ENCODE data around the gene KCNQ5. TPM values are rescaled to one million over a fixed set of nuclear protein-coding genes. Genes with fewer than 3 reads are reported as not detected.

Gene KCNQ5
- total and polyA plus RNA-seq, 10 of the 15 experiments (the other 5 are each of a cell fraction or from before 2014, with no cell fraction given) = 0.60 to 16.2 (median 3.2) TPM

DNA sequence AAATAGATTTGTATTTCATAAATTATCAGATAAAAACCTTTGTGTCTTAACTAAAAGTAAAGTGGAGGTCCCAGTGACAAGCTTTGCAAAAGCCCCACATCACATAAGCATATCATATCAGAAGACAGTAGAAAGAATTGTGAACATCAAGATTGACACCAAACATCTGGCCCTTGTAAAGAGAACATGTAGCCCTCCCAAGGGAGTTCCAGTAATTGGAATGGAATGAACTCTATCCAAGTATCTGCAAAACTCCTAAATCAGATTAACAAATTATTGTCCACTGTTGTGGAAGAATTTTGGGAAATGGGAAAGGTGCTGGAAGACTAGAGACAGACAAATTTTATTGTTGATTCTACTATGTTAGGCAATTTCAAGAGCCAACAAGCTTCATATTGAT lies 268.8 kb downstream of the KCNQ5 start (continued):
- TF ChIP-seq, protein P1, sequence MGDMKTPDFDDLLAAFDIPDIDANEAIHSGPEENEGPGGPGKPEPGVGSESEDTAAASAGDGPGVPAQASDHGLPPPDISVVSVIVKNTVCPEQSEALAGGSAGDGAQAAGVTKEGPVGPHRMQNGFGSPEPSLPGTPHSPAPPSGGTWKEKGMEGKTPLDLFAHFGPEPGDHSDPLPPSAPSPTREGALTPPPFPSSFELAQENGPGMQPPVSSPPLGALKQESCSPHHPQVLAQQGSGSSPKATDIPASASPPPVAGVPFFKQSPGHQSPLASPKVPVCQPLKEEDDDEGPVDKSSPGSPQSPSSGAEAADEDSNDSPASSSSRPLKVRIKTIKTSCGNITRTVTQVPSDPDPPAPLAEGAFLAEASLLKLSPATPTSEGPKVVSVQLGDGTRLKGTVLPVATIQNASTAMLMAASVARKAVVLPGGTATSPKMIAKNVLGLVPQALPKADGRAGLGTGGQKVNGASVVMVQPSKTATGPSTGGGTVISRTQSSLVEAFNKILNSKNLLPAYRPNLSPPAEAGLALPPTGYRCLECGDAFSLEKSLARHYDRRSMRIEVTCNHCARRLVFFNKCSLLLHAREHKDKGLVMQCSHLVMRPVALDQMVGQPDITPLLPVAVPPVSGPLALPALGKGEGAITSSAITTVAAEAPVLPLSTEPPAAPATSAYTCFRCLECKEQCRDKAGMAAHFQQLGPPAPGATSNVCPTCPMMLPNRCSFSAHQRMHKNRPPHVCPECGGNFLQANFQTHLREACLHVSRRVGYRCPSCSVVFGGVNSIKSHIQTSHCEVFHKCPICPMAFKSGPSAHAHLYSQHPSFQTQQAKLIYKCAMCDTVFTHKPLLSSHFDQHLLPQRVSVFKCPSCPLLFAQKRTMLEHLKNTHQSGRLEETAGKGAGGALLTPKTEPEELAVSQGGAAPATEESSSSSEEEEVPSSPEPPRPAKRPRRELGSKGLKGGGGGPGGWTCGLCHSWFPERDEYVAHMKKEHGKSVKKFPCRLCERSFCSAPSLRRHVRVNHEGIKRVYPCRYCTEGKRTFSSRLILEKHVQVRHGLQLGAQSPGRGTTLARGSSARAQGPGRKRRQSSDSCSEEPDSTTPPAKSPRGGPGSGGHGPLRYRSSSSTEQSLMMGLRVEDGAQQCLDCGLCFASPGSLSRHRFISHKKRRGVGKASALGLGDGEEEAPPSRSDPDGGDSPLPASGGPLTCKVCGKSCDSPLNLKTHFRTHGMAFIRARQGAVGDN (IDR thresholded peaks at IDR 0.05) = no peak
- TF ChIP-seq EP300 (IDR thresholded peaks at IDR 0.05; ENCODE audit: borderline replicate concordance in 1 of 2, control insufficient read depth in 1 of 2, low read depth in 2 of 2, low read length in 2 of 2) (no peak), CREB1 (IDR thresholded peaks at IDR 0.05; ENCODE audit: low read depth) (no peak), SP1 (IDR thresholded peaks at IDR 0.05; ENCODE audit: low read depth, low read length) (no peak), TARDBP (IDR thresholded peaks at IDR 0.05; ENCODE audit: borderline replicate concordance) (no peak)

DNA sequence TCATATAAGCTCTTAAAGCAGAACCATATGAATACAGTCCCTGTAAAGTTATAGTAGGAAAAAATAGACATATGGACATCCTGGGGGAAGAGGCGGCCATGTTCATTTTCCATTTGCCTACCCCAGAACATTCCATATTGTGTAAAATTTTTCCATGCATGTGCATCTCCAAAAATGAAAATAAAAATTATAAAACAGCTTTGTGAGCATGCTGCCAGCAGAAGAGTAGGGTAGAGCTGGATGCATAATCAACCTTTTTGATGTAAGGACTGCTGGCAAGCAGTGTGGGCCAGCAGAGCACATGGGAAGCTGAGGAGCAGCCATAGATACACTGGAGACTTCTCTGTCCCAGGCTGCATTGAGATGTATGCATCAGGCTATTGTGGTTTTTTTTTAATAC lies 271.0 kb downstream of the KCNQ5 start:
- no peak for FAIRE-seq
- ChIA-PET SMC1A (ENCODE audit: uncharacterized antibody, unreplicated experiment) (interaction anchor here (0.7 to 1.0 kb wide), 2 partner anchors 17 to 273 kb away, joined by 3 read pairs; no protein-coding TSS in a partner anchor), CTCF (interaction anchor here (0.6 to 1.3 kb wide), 2 partner anchors 35 to 276 kb away, joined by 3 read pairs; no protein-coding TSS in a partner anchor), POLR2A (no interaction called here), RAD21 (ENCODE audit: unreplicated experiment) (no interaction called here)
- H4K20me1 ChIP-seq (ENCODE audit: control insufficient read depth, insufficient read depth) = no peaks in the 10 kb centered on the region
- no peaks in the 10 kb centered on the region for H3K36me3 ChIP-seq (ENCODE audit: control insufficient read depth in 2 of 2, insufficient read depth in 2 of 2, low read length in 1 of 2)
- in situ Hi-C loops (cut with MboI) = no loop called here
- no peak overlapping the region for H2AFZ ChIP-seq (ENCODE audit: control insufficient read depth, low read depth, low read length)
- intact Hi-C loops (cut with micrococcal nuclease; ENCODE audit: unreplicated experiment) = no loop called here
- no peak for DNase-seq (ENCODE audit: low read depth, low spot score)
- no peak overlapping the region for H3K4me2 ChIP-seq (ENCODE audit: control insufficient read depth, insufficient read depth)
- no peaks in the 10 kb centered on the region for H3K4me1 ChIP-seq (ENCODE audit: control insufficient read depth, insufficient read depth, low read length)
- H3K4me3 ChIP-seq = no peak overlapping the region
- TF ChIP-seq, protein P2, sequence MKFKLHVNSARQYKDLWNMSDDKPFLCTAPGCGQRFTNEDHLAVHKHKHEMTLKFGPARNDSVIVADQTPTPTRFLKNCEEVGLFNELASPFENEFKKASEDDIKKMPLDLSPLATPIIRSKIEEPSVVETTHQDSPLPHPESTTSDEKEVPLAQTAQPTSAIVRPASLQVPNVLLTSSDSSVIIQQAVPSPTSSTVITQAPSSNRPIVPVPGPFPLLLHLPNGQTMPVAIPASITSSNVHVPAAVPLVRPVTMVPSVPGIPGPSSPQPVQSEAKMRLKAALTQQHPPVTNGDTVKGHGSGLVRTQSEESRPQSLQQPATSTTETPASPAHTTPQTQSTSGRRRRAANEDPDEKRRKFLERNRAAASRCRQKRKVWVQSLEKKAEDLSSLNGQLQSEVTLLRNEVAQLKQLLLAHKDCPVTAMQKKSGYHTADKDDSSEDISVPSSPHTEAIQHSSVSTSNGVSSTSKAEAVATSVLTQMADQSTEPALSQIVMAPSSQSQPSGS (IDR thresholded peaks at IDR 0.05; ENCODE audit: low read length) = no peak
- TF ChIP-seq BCL11A (IDR thresholded peaks at IDR 0.05; ENCODE audit: low read depth, low read length) (no peak), CHD1 (IDR thresholded peaks at IDR 0.05; ENCODE audit: low read depth, low read length) (no peak), PML (IDR thresholded peaks at IDR 0.05; ENCODE audit: low read length) (no peak)
- TF ChIP-seq, protein P3, sequence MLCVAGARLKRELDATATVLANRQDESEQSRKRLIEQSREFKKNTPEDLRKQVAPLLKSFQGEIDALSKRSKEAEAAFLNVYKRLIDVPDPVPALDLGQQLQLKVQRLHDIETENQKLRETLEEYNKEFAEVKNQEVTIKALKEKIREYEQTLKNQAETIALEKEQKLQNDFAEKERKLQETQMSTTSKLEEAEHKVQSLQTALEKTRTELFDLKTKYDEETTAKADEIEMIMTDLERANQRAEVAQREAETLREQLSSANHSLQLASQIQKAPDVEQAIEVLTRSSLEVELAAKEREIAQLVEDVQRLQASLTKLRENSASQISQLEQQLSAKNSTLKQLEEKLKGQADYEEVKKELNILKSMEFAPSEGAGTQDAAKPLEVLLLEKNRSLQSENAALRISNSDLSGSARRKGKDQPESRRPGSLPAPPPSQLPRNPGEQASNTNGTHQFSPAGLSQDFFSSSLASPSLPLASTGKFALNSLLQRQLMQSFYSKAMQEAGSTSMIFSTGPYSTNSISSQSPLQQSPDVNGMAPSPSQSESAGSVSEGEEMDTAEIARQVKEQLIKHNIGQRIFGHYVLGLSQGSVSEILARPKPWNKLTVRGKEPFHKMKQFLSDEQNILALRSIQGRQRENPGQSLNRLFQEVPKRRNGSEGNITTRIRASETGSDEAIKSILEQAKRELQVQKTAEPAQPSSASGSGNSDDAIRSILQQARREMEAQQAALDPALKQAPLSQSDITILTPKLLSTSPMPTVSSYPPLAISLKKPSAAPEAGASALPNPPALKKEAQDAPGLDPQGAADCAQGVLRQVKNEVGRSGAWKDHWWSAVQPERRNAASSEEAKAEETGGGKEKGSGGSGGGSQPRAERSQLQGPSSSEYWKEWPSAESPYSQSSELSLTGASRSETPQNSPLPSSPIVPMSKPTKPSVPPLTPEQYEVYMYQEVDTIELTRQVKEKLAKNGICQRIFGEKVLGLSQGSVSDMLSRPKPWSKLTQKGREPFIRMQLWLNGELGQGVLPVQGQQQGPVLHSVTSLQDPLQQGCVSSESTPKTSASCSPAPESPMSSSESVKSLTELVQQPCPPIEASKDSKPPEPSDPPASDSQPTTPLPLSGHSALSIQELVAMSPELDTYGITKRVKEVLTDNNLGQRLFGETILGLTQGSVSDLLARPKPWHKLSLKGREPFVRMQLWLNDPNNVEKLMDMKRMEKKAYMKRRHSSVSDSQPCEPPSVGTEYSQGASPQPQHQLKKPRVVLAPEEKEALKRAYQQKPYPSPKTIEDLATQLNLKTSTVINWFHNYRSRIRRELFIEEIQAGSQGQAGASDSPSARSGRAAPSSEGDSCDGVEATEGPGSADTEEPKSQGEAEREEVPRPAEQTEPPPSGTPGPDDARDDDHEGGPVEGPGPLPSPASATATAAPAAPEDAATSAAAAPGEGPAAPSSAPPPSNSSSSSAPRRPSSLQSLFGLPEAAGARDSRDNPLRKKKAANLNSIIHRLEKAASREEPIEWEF (IDR thresholded peaks at IDR 0.05; ENCODE audit: insufficient replicate concordance, low read depth, low read length) = no peak
- BruUV-seq (replicated peaks) = no TSS peak
- no peak overlapping the region for H3K27ac ChIP-seq (ENCODE audit: control insufficient read depth, insufficient read depth)
- no peak overlapping the region for H3K9ac ChIP-seq (ENCODE audit: control insufficient read depth, insufficient read depth, low read length)
- no peak for ATAC-seq
- no peaks in the 10 kb centered on the region; the same call in 2 of the 3 replicates for H3K9me3 ChIP-seq (replicated peaks; ENCODE audit: control insufficient read depth, insufficient read depth, low read length)
- 95% methylated on average over 1 of the region's 1 CpG for WGBS (ENCODE audit: insufficient coverage, insufficient replicate concordance, low lambda C conversion rate, missing lambda C conversion rate)
- no peaks in the 10 kb centered on the region for H3K79me2 ChIP-seq (ENCODE audit: control insufficient read depth, insufficient read depth, low read length)
- no peaks in the 10 kb centered on the region for H3K27me3 ChIP-seq (replicated peaks in 1 of 2; ENCODE audit: control insufficient read depth in 2 of 2, insufficient read depth in 2 of 2, low read length in 1 of 2)

Measured in GM12878 (cell line).